Keratinocyte (primary cell): ENCODE measurements around the gene RGS18.

Experiments
- EZH2 ChIP-seq: IDR thresholded peaks from one replicate; pipeline ENCODE4 v1.6.1; 2012; ENCODE audit warnings: inconsistent platforms, mild to moderate bottlenecking, low read length, moderate library complexity
- TF ChIP-seq, protein P1 (sequence below), 3 experiments: IDR thresholded peaks in 1 of 3; conservative IDR thresholded peaks in 1 of 3; optimal IDR thresholded peaks in 1 of 3; 2 replicates in 2 of 3; 3 replicates in 1 of 3; pipeline versions ENCODE3 to v1.5.1; 2011; ENCODE audit warnings: low read length in 3 of 3, mild to moderate bottlenecking in 3 of 3, moderate library complexity in 2 of 3, control low read depth in 1 of 3, inconsistent platforms in 1 of 3; ENCODE audit not compliant: insufficient read depth in 2 of 3; ENCODE audit errors: extremely low read depth in 1 of 3

DNA sequence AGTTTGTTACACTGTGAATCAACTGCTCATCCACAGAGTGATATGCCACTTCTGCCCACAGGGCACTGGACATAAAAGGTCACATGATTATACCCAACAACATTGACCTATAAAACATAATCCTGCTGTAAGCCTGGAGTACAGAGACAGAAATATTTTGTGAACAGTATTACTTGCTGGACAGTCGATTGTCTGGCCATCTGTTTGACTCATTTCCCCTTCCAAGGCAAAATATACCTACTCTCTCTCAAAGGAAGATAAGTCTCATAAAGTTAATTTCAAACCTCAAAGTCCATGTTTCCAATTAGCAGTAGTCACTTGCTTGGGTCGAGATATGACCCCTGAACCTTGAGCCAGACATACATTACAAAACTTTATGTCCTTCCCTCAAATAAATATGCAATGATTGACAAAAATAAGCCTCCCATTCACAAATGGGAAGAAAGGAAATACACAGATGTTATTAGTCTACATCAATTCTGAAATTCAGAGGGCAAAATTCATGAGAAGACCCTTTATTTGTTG lies 39.3 kb upstream of the RGS18 start:
- TF ChIP-seq, protein P1, sequence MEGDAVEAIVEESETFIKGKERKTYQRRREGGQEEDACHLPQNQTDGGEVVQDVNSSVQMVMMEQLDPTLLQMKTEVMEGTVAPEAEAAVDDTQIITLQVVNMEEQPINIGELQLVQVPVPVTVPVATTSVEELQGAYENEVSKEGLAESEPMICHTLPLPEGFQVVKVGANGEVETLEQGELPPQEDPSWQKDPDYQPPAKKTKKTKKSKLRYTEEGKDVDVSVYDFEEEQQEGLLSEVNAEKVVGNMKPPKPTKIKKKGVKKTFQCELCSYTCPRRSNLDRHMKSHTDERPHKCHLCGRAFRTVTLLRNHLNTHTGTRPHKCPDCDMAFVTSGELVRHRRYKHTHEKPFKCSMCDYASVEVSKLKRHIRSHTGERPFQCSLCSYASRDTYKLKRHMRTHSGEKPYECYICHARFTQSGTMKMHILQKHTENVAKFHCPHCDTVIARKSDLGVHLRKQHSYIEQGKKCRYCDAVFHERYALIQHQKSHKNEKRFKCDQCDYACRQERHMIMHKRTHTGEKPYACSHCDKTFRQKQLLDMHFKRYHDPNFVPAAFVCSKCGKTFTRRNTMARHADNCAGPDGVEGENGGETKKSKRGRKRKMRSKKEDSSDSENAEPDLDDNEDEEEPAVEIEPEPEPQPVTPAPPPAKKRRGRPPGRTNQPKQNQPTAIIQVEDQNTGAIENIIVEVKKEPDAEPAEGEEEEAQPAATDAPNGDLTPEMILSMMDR (optimal IDR thresholded peaks at IDR 0.05 in 1 of 3, IDR thresholded peaks at IDR 0.05 in 1 of 3, conservative IDR thresholded peaks at IDR 0.05 in 1 of 3; ENCODE audit: extremely low read depth in 1 of 3, insufficient read depth in 2 of 3, low read length in 3 of 3): no peak
- no peak for TF ChIP-seq EZH2
